Skeletal muscle satellite cell (primary cell): Measurements from ENCODE around the gene COL13A1. TPM values are rescaled to one million over a fixed set of nuclear protein-coding genes. Genes with fewer than 3 reads are reported as not detected.

ENCODE experiments used
- H3K27me3 ChIP-seq: 2 replicates; pipeline ENCODE4 v1.7.0; 2013; ENCODE audit warnings: low read length; ENCODE audit not compliant: control insufficient read depth, insufficient read depth
- H3K36me3 ChIP-seq: 2 replicates; pipeline ENCODE4 v1.7.0; 2013; ENCODE audit warnings: mild to moderate bottlenecking, control low read depth, low read length; ENCODE audit not compliant: insufficient read depth
- H3K4me1 ChIP-seq: 2 replicates; pipeline ENCODE4 v1.7.0; 2013; ENCODE audit warnings: low read length; ENCODE audit not compliant: control insufficient read depth, insufficient read depth
- H3K4me2 ChIP-seq: 2 replicates; pipeline ENCODE4 v1.7.0; 2013; ENCODE audit warnings: mild to moderate bottlenecking, low read length
- H3K4me3 ChIP-seq: 2 replicates; pipeline ENCODE4 v1.7.0; 2013; ENCODE audit warnings: low read length
- H3K9ac ChIP-seq: 2 replicates; pipeline ENCODE4 v1.7.0; 2013; ENCODE audit warnings: mild to moderate bottlenecking, low read depth, low read length, moderate library complexity
- H3K9me3 ChIP-seq: replicated peaks from 2 replicates; pipeline ENCODE4 v1.7.0; 2013; ENCODE audit warnings: mild to moderate bottlenecking, control low read depth, low read length
- total RNA-seq: library from RNA; depleted of rRNA; stranded (reverse); fragments of >200 nt; gene quantifications from 2 replicates; pipeline ENCODE4 v1.2.3, GENCODE V29; 2012; rRNA removed

Gene COL13A1
- 0.25 and 1.7 TPM in 2 replicates for total RNA-seq

DNA sequence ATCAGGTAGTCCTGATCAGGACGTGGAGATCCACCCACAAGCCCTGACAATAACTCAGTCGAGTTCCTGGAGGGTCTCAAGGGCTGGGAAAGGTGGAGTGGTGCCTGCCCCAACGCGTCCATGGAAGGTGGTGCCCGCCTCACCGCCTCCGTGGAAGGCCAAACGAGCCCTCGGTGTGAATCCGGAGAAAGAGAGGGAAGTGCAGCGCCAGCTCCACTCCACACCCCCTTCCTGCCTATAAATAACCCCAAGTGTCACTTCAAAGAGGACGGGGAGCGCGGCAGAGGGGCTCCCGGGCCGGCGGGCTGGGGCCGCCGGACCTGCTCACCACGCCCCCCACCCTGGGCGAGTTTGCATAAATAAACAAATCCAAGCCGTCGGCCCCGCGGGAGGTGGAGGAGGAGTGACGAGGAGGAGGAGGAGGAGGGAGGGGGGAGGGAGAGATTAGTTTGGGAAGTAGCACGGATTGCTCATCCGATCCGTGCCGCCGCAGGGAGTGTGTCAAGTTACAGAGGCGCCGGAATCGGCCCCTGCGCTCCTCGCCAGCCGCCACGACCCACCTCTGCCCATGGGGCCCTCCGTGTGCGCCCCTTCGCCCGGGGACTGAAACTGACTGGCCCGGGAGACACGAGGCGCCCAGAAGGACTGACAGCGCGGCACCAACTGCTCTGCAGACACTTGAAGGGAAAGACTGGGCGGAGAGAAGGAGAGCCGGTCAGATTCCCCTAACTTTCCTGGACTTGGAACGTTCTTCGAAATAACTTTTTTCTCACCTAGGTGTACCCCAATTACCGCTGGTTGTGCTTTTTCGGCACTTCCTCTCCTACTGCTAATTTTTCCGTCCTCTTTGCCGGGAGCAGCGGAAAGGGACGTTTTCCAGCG, at the start of gene COL13A1:
COL13A1 (plus strand) TSS at position 473 of the 882 bp plus-strand sequence. CDS start 518 bp downstream, outside the sequence.
- H3K4me3 ChIP-seq, result peak within 1 kb of the TSS; percentile 84
- H3K9me3 ChIP-seq, result no peaks in the 10 kb centered on the region
- peak within 1 kb of the TSS; percentile 57 for H3K9ac ChIP-seq
- peaks cover 5% of the 10 kb centered on the region for H3K4me1 ChIP-seq
- peaks cover 28% of the 10 kb centered on the region for H3K27me3 ChIP-seq
- H3K4me2 ChIP-seq, result peak within 1 kb of the TSS; percentile 99
- no peaks in the 10 kb centered on the region for H3K36me3 ChIP-seq

DNA sequence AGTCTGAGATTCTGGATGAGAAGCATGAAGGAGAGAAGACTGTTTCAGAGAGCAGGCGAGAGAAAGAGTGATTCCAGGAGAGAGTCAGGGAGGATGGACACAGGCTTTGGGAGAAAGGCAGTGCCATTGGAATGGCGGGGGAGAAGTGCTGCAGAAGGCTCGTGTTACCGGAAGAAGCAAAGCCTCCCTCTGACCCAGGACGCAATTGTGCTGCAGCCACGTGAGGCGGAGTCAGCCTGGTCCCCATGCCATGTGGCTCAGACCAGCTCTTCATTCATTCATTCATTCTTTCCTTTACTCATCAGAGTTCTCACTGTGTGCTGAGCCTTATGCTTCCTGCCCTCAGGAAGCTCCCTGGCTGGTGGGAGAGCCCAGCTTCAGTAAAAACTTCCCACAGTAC, 49.2 kb upstream of the COL13A1 start:
- no peaks in the 10 kb centered on the region for H3K9me3 ChIP-seq
- peaks cover 3% of the 10 kb centered on the region for H3K4me1 ChIP-seq
- no peak overlapping the region for H3K9ac ChIP-seq
- H3K4me3 ChIP-seq, result no peak overlapping the region
- no peak overlapping the region for H3K4me2 ChIP-seq
- H3K36me3 ChIP-seq, result no peaks in the 10 kb centered on the region
- H3K27me3 ChIP-seq, result peaks cover 54% of the 10 kb centered on the region

DNA sequence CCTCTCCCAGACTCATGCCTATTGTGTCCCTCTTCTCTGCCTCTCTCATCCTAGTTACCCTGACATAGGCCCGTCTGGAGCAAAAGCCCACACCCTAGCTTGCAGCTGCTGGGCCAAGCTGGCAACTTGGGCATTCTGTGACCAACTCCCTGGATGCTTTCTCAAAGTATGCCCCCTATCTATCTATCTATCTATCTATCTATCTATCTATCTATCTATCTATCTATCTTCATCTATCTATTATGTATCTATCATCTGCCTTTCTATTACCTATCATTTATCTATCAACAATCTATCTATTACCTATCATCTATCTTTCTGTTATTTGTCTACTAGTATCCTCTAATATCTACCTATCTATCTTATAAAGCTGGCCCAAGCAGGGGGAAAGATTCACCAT, 45.4 kb upstream of the COL13A1 start:
- Histone ChIP-seq H3K4me3 (no peak overlapping the region), H3K27me3 (peaks cover 36% of the 10 kb centered on the region), H3K9ac (no peak overlapping the region), H3K4me1 (peaks cover 10% of the 10 kb centered on the region), H3K9me3 (no peaks in the 10 kb centered on the region), H3K4me2 (no peak overlapping the region), H3K36me3 (no peaks in the 10 kb centered on the region)

DNA sequence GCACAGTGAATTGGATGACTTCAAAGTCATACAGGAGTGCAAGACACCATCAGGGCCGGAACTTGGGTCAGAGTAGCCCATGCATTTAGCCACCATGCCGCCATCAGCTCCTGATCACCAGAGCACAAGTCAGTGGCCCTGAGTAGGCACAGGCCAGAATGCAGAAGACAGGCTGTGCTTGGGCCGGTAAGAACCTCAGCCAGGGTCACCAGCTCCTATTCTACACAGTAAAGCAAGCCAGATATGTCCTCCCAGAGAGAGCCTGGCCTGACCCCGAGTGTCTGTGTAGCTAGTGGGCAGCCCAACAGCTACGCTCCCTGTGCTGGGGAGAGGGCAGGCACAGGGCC, 44.5 kb upstream of the COL13A1 start:
- no peaks in the 10 kb centered on the region for H3K36me3 ChIP-seq
- H3K4me1 ChIP-seq, result peaks cover 10% of the 10 kb centered on the region
- H3K4me3 ChIP-seq, result no peak overlapping the region
- no peak overlapping the region for H3K4me2 ChIP-seq
- H3K9me3 ChIP-seq, result no peaks in the 10 kb centered on the region
- peaks cover 34% of the 10 kb centered on the region for H3K27me3 ChIP-seq
- H3K9ac ChIP-seq, result no peak overlapping the region

DNA sequence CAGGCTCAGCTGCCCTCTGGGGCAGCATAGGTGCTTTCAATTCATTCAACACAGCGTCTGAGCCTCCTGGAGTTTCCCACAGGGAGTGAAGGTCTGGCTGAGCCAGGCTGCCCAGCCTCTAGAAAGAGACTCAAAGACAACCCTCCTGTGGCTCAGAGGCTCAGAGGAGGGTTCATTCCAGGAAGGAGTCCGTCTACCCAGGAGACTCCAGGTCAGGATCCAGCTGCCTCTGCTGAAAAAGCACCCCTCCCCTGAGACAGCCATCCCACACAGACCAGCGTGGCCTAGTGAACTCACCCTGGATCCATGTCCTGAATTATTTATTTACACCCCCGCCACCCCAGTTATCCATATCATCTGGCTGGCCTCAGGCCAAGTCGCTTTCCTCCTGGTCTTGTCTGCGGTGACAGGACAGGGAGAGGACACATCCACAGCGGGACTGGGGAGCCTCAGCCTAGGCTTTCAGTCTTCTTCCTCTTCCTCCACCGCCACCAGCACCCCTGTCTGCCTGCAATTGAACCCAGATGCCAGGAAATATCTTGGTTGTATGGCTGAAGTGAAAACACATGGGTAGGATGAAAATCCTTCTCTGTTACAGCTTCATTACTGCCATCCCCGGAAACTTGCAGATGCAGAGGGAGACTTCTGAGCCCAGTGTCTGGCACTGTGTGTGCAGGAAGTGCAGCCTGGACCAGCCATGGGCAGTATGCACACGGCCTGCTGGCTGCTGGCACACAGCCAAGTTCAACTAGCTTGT, 44.0 kb upstream of the COL13A1 start:
- Histone ChIP-seq H3K4me1 (peaks cover 10% of the 10 kb centered on the region), H3K36me3 (no peaks in the 10 kb centered on the region), H3K4me3 (no peak overlapping the region), H3K4me2 (no peak overlapping the region), H3K9ac (no peak overlapping the region), H3K9me3 (no peaks in the 10 kb centered on the region), H3K27me3 (peaks cover 28% of the 10 kb centered on the region)

DNA sequence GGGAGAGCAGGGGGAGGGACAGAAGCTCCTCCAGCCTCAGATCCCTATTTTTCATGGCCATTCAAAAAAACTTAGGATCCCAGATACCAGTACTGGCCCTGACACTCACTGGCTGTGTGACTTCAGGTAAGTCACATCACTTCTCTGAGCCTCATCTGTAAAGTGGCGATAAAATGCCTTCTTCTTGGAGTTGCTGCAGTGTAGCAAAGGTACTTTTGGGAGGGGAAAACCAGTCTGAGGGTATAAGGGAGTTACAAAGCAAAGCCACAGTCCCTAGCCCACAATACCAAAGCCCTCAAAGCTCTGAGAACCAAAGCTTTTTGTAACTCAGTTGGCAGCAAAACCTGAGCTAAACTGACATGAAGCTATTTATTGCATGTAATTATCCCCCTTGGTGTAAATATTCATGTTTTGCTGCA, 43.4 kb upstream of the COL13A1 start:
- Histone ChIP-seq H3K4me1 (peaks cover 10% of the 10 kb centered on the region), H3K27me3 (peaks cover 28% of the 10 kb centered on the region), H3K4me2 (no peak overlapping the region), H3K9ac (no peak overlapping the region), H3K4me3 (no peak overlapping the region), H3K9me3 (no peaks in the 10 kb centered on the region), H3K36me3 (no peaks in the 10 kb centered on the region)

DNA sequence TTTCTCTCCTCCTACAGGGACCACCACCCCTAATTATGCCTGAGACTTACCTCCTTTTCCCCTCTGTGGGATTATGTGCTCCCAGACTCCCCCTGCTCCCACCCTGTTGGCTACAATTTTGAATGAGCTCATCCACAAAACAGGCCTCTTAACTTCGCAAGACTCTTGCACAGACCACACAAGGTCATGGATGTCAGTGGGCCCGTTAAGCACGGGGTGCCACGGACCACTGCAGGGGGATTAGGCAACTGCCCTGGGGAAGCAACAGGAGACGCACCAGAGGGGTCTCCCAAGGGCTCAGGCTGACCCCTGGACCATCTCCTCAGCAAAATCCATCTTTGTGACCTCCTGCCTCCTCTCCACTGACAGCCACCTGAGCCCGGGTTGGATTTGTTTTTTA, 42.1 kb upstream of the COL13A1 start:
- H3K9ac ChIP-seq, result no peak overlapping the region
- no peaks in the 10 kb centered on the region for H3K36me3 ChIP-seq
- no peaks in the 10 kb centered on the region for H3K9me3 ChIP-seq
- no peak overlapping the region for H3K4me2 ChIP-seq
- no peak overlapping the region for H3K4me3 ChIP-seq
- peaks cover 10% of the 10 kb centered on the region for H3K4me1 ChIP-seq
- peaks cover 27% of the 10 kb centered on the region for H3K27me3 ChIP-seq

DNA sequence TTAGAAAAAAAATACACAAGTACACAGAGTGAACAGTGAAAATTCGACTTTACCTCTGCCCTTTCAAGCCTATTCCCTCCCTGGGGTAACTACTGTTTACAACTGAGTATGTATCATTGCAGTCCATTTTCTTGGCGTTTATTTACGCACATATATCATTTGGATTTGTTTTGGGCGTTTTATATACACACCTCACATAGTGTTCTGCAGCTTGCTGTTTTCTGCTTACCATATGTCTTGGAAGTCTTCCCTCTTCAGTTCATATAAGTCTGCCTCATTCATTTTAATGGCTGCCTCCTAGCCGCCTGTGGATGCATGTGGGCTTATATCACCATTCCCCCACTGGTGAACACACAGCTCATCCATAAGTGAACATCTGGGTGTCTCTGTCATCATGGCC, 41.6 kb upstream of the COL13A1 start:
- Histone ChIP-seq H3K27me3 (peaks cover 30% of the 10 kb centered on the region), H3K4me1 (peaks cover 10% of the 10 kb centered on the region), H3K9me3 (no peaks in the 10 kb centered on the region), H3K36me3 (no peaks in the 10 kb centered on the region), H3K9ac (no peak overlapping the region), H3K4me2 (no peak overlapping the region), H3K4me3 (no peak overlapping the region)

DNA sequence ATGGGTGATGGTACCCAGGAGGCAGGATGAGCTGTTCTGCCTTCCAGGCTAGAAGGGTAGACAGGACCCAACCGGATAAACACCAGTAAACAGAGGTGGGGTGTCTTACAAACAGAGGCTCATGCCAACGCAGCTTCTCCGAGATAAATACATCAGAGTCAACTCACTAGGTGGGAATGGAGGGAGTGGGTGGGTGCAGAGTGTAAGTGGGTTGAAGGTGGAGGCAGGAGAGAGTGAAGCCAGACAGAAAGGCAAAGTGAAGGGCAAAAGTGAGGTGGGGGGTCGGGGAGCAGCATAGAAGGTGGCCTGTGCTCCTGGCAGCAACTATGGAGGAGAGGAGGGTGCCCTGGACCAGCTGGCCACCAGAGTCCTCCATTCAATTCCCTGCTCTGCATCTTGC, 40.4 kb upstream of the COL13A1 start:
- H3K36me3 ChIP-seq, result no peaks in the 10 kb centered on the region
- H3K9ac ChIP-seq, result no peak overlapping the region
- no peak overlapping the region for H3K4me2 ChIP-seq
- H3K9me3 ChIP-seq, result no peaks in the 10 kb centered on the region
- H3K27me3 ChIP-seq, result peaks cover 35% of the 10 kb centered on the region
- H3K4me3 ChIP-seq, result no peak overlapping the region
- H3K4me1 ChIP-seq, result peaks cover 10% of the 10 kb centered on the region

DNA sequence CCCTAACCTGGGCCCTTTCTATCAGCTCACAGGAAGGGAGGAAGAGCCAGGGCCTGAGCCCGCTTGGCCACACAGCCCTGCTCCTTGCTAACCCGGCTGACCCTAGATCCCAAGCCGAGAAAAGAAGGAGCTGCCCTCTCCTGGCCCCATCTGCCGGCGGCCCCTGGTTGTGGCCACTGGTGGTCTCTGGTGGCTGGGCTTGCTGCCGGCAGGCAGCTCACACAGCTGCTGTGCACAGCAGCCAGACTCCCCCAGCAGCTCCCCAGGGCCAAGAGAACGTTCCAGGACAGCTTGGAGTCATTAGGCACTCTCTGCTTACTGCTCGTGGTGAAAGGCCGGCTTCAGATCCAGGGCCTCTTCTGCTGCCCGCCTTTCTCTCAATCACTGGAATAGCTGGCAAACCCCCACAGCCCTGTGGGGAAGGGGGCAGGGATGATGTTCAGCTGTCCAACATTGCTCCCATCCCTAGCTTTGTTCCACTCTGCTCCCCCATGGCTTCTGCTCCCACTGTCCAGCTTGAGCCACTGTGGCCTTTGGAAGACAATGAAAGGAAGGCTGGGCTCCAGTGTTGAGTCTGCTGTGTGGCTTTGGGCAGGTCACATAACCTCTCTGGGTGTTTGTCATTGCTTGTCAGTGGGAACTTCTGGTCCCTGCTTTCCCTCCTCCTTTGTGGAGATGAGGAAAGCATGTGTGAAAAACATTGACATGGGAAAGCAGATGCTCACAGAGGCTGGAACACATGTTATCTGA, 35.4 kb upstream of the COL13A1 start:
- Histone ChIP-seq H3K27me3 (peaks cover 35% of the 10 kb centered on the region), H3K36me3 (no peaks in the 10 kb centered on the region), H3K9ac (no peak overlapping the region), H3K9me3 (no peaks in the 10 kb centered on the region), H3K4me3 (no peak overlapping the region), H3K4me2 (no peak overlapping the region), H3K4me1 (peaks cover 15% of the 10 kb centered on the region)

DNA sequence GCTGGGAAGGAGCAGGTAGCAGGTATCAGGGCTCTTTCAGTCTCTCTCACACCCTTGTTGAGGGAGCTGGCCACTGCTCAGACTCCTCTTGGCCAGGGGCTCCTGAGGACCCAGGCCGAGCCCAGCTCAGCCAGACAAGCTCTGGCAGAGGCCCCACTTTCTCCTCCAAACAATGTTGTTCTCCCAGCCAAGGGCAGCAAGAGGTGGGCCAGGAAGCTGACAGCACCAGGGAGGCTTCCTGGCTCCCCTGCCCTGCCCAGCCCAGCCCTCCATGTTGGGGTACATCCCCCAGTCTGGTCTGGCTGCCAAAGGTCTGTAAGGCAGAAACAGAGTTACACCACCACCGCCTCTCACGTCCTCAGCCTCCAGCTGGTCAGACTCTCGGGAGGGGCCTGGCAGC, 33.9 kb upstream of the COL13A1 start:
- no peak overlapping the region for H3K4me2 ChIP-seq
- H3K4me3 ChIP-seq, result no peak overlapping the region
- H3K4me1 ChIP-seq, result peaks cover 15% of the 10 kb centered on the region
- H3K9ac ChIP-seq, result no peak overlapping the region
- H3K36me3 ChIP-seq, result no peaks in the 10 kb centered on the region
- H3K9me3 ChIP-seq, result no peaks in the 10 kb centered on the region
- peaks cover 38% of the 10 kb centered on the region for H3K27me3 ChIP-seq
